Activated T-helper 1 cell treated with anti-CD3 and anti-CD28 coated beads, Interleukin-2, amount 50 U/mL, for 16 hours (primary cell): ENCODE results near the gene WNT6.

Experiments used
- DNase-seq, 2 donors: peaks; one replicate each; pipeline ENCODE4 v3.0.0-alpha.2; 2020; ENCODE audit warnings: low read depth in 1 of 2, low spot score in 1 of 2

The WNT6 gene

GRCh38 chr2:218857371-218858137 lies 2.1 kb upstream of the WNT6 start:
- DNase-seq, result no peak

- no peak for DNase-seq
These were observed 1.5 kb upstream of the WNT6 start for GRCh38 chr2:218858138-218858445.

DNA sequence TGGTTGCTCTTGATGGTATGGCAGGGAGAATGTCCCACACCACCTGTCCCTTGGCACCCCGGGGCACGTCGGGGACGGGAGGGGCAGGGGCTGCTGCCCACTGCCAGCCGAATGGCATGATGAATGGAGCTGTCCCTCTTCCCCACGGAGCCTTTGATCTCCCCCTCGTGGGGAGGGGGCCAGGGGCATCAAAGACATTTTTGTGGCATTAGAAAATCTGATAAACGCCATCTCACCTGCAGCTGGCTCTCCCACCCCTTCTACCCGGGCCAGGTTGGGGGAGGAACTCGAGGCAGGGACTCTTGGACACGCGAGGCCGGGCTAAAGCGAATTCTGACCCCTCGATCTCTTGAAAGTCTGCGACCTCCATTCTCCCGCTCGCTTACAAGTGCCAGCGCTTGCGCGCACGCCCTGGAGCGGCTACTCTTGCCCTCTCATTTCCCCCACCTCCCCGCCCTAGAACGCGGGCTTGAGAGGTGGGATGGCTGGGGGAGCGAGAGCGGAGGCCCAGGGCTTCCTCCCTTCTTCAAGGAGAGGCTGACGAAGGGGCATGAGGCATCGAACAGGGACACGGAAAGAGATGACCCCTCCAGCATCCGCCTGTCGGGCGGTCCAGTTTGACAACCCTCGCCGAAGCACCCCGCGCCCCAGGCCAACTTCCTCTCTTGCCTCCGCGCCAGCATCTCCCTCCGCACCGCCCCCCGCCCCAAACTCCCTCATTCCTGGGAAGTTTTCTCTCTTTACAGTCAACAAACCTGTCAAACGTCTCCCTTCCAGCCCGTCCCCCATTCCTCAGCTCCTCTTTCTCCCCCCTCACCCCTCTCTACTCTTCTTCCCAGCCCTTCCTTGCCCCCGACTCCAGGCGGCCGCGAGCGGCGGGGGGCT lies 692 bp upstream of the WNT6 start:
- DNase-seq, result no peak

GRCh38 chr2:218859988-218860831 lies 605 bp downstream of the WNT6 start:
- DNase-seq, result no peak

DNA sequence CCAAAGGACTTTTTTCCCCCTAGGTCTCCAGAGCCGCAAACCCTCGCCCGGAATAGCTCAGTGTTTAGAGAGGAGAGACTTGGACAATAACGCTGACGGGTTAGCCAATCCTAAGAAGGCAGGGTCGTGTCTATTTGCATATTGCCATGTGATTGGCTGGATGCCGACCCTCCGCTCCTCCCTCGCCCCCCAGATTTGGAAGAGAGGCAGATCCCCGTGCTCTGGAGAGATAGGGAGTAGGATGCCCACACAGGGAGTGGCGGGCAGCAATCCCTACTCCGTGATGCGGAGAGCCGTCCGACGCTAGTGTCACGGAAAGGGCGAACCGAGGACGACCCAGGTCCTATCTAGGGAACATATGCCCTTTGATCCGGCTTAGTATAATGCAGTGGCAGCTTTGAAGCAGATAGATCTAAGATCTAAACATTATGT lies 1.4 kb downstream of the WNT6 start:
- no peak for DNase-seq

GRCh38 chr2:218861645-218862318 lies 2.2 kb downstream of the WNT6 start:
- DNase-seq, result no peak

DNA sequence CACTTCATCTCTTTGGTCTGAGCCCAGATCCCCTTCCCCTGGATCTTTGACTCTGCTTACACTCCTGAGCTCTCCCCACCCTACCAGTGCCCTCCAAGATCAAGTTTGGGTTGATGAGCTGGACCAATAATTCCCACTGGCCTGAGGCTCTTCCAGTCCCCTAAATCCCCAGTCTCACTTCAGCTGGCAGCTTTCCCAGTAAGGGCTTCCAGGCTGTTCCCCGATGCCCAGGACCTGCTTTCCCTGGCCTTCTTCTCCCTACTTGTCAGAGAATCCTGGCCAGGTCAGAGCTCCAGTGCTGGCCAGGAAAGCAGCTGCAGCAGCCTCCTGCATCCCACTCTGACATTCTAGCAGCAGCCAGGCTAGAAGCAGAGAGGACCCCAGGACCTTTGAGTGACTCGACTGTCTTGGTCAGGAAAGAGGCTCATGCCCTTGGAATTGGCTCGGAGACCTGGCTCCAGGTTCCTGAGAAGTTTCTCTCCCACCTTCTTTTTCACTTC lies 3.5 kb downstream of the WNT6 start:
- no peak for DNase-seq

- DNase-seq, result no peak
These were observed 5.8 kb downstream of the WNT6 start for GRCh38 chr2:218865396-218865795.

DNA sequence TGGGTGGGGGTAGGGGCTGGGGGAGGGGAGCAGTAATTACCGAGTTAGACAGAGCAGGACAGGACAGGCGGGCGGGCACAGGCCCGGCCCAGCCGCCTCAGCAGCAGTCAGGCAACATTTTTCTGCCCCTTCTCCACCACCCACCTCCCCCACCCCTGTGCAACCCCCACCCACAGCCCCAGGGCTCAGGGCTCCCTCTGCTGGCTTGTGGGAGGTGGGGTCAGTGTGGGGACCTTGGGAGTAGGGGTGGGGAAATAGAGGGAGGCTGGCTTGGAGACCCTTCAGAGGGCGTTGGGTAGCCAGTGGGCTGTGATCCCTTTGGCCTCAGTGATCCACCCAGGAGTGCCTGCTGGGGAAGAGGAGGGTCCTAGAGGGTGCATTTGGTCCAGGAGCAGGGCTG lies 6.4 kb downstream of the WNT6 start:
- DNase-seq, result no peak

- no peak for DNase-seq
These were observed 8.3 kb downstream of the WNT6 start for GRCh38 chr2:218867900-218868299.

DNA sequence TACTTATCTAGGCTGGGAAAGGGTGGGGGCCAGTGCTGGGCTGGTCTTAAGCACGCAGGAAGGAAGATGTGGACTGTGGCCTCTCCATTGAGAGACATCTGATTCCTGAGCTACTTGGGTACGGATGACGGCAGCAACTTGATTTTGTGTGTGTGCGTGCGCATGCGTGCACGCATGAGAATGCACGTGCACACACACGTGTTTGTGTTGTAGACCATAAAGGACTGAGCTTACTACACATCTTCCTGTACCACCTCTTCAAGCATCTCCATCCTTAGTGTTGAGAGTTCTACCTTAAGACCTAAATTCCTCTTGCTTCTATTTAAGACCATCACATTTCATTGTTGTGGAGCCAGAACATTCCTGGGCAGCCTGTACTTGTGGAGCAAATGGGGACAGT lies 9.5 kb downstream of the WNT6 start:
- no peak for DNase-seq

DNA sequence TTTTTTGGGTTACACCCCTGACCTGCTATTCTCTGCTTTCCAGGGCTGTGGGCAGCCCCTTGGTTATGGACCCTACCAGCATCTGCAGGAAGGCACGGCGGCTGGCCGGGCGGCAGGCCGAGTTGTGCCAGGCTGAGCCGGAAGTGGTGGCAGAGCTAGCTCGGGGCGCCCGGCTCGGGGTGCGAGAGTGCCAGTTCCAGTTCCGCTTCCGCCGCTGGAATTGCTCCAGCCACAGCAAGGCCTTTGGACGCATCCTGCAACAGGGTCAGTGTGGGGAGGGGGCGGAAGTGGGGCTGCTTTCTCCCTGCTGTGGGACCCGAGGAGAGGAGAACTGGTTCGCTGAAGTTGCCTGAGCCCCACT lies 11.4 kb downstream of the WNT6 start:
- DNase-seq, result no peak

GRCh38 chr2:218871345-218872302 lies 12.0 kb downstream of the WNT6 start:
- no peak for DNase-seq

DNA sequence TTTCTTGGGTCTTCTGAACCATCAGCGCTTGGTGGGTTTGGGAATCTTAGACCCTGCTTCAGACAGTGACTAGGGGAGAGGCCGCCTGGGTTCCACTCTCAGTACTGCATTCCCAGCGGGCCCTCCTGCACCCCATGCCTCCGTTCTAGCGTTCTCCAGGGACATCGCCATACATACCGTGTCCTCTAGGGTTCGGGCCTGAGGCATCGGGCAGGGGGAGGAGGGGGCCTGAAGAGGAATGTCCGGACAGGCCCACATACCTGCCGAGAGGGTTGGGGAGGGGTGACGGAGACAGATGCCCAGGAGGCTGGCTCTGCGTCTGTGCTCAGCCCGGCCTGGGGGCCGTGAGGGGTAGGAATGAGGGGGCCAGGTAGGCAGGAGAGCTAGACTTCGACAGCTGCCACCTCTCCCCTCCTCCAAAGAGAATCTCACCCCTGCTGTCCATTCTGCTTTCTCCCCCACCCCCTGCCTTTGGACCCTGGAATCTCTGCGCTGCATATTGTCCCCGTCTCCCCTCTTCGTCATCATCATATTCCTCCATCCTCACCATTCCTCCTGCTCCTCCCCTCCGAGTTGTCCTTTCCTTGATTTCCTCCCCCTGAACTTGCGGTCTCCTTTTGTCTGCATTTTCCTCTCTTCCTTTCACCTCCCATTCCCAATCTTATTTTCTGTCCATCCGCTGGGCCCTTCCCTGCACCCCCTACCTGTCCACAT lies 13.2 kb downstream of the WNT6 start:
- no peak for DNase-seq

DNA sequence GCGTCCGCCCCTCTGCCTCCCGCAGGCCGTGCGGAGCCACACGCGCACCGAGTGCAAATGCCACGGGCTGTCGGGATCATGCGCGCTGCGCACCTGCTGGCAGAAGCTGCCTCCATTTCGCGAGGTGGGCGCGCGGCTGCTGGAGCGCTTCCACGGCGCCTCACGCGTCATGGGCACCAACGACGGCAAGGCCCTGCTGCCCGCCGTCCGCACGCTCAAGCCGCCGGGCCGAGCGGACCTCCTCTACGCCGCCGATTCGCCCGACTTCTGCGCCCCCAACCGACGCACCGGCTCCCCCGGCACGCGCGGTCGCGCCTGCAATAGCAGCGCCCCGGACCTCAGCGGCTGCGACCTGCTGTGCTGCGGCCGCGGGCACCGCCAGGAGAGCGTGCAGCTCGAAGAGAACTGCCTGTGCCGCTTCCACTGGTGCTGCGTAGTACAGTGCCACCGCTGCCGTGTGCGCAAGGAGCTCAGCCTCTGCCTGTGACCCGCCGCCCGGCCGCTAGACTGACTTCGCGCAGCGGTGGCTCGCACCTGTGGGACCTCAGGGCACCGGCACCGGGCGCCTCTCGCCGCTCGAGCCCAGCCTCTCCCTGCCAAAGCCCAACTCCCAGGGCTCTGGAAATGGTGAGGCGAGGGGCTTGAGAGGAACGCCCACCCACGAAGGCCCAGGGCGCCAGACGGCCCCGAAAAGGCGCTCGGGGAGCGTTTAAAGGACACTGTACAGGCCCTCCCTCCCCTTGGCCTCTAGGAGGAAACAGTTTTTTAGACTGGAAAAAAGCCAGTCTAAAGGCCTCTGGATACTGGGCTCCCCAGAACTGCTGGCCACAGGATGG lies 14.0 kb downstream of the WNT6 start:
- DNase-seq, result no peak

- no peak for DNase-seq
These were observed 16.2 kb downstream of the WNT6 start for GRCh38 chr2:218875692-218876246.

DNA sequence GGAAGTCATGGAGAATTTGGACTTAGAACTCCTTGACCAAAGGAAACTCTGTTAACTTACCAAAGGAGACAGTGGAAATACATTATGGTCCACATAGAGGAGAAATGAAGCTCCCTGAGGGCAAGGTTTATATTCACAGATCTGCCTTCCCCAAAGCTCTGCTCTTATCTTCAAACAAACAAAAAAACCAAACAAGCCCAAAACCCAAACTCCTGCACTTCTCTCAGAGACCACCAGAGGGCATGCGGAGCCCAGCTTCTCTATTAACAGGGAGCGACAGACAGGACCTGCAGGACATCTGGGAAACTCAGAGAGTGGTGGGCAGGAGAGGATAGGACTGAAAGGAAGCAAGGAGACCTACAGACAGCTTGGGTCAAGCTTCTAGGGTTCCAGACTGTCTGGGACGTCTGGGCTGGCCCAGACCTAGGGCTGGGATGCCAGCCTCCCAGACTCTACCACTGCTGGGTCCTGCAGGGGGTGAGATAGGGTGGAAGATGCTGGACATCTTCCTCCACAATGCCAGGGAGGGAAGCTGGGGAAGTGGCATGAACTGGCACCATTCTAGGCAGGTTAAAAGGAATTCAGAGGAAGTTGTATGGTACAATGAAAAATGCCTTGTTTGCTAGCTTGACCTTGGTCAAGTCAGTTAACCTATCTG lies 17.1 kb downstream of the WNT6 start:
- peak; percentile 54 to 59 for DNase-seq
